K562 treated with DMSO at 1 percent for 12 hours (cell line): ENCODE measurements around the gene L1CAM. TPM values are rescaled to one million over a fixed set of nuclear protein-coding genes. Genes with fewer than 3 reads are reported as not detected.

ENCODE experiments used
- total RNA-seq: library from RNA; unstranded; fragments of 300-600 nt; gene quantifications from 2 replicates; pipeline ENCODE4 v1.2.3, GENCODE V29; 2022; ENCODE audit not compliant: insufficient read depth

Gene L1CAM, protein sequence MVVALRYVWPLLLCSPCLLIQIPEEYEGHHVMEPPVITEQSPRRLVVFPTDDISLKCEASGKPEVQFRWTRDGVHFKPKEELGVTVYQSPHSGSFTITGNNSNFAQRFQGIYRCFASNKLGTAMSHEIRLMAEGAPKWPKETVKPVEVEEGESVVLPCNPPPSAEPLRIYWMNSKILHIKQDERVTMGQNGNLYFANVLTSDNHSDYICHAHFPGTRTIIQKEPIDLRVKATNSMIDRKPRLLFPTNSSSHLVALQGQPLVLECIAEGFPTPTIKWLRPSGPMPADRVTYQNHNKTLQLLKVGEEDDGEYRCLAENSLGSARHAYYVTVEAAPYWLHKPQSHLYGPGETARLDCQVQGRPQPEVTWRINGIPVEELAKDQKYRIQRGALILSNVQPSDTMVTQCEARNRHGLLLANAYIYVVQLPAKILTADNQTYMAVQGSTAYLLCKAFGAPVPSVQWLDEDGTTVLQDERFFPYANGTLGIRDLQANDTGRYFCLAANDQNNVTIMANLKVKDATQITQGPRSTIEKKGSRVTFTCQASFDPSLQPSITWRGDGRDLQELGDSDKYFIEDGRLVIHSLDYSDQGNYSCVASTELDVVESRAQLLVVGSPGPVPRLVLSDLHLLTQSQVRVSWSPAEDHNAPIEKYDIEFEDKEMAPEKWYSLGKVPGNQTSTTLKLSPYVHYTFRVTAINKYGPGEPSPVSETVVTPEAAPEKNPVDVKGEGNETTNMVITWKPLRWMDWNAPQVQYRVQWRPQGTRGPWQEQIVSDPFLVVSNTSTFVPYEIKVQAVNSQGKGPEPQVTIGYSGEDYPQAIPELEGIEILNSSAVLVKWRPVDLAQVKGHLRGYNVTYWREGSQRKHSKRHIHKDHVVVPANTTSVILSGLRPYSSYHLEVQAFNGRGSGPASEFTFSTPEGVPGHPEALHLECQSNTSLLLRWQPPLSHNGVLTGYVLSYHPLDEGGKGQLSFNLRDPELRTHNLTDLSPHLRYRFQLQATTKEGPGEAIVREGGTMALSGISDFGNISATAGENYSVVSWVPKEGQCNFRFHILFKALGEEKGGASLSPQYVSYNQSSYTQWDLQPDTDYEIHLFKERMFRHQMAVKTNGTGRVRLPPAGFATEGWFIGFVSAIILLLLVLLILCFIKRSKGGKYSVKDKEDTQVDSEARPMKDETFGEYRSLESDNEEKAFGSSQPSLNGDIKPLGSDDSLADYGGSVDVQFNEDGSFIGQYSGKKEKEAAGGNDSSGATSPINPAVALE
- total RNA-seq: 0.41 TPM in 1 of 2 replicates, not detected in the other

GRCh38 chrX:153885968-153886903, at the start of gene L1CAM:
TSS of gene L1CAM (minus strand) at chrX:153886173. CDS start at chrX:153875836, 10,337 bp downstream.

DNA sequence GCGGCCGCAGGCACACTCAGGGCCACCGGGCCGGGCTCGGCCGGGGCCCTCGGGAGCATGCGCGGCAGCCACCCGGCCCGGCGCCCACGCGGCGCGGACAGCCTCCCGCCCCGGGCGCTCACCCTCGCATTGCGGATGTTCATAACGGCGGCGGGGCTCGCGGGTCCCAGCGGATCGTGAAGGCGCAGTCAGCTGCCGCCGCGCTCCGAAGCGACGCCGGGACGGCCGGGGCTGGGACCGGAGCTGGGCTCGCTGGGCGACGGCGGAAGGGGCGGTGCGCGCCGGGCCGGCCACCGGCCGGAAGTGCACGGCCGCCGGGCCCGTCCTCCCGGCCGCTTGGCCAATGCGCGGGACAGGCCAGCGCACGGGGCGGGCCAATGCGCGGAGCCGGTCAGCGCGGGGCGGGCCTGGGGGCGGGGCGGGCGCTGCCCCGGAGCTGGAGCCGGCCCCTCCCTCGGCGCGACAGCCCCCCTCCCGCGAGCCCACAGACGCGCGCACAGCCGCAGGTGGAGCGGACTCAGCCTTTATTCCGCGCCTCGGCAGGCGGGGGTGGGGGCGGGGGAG, 48.9 kb upstream of the L1CAM start, which contains the start of gene NAA10:
TSS of gene NAA10 (minus strand) at position 276 of the 564 bp plus-strand sequence. CDS start at position 143, 133 bp downstream.

GRCh38 chrX:153925739-153926551, 40.0 kb upstream of the L1CAM start, which contains the start of gene ARHGAP4:
TSS of gene ARHGAP4 (minus strand) at chrX:153926264. CDS start at chrX:153926202, 62 bp downstream.

DNA sequence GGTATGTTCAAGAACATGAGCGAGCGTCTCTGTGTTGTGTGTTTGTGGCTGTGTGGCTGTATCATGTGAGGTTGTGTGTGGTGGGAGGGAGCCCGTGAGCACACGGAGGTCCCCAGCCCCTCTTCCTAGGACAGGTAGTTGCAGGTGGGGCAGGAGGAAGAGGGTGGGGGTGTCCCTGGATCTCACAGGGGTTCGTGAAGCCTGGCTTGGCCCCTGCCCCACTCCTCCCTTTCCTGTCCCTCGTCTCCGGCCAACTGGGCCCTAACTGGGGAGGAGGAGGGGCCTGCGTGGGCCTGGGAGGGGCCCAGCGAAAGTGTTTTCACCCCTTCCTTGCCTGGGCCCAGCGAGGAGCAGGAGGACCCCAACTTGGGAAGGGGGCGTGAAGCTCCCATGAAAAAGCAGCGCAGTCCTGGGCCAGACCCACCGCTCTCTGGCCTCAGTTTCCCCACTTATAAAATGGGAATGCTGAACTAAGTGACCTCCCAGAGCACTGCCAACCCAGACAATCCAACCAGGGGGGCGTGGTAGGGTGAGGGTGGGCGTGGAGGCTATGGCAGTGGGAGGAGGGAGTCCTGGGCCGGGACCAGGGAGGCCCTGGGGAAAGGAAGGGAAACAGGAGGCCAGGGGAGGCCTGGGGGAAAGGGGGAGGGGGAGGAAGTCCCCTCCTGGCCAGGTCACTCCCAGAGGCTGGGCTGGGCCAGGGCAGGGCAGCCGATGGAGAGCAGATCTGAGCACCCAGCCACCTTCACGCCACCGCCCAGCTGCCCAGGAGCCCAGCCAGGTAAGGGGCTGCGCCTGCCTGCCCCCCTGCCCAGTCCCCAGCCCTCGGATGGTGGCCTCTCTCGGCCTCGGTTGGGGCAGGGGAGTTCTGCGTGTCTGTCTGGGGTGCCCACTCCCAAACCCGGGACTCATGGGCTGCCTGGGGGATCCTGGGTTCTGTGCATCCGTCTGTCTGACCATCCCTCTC, 18.3 kb upstream of the L1CAM start, which contains the start of gene AVPR2:
TSS of gene AVPR2 (plus strand) at position 683 of the 967 bp plus-strand sequence. CDS start 473 bp downstream, outside the sequence.

GRCh38 chrX:153829799-153830639, 56.0 kb downstream of the L1CAM start, which contains the start of gene PDZD4:
TSS of gene PDZD4 (minus strand) at chrX:153830544. CDS start at chrX:153830298, 246 bp downstream.

Other genes with a start within 250 kb of the L1CAM start
- gene DUSP9, start 239.0 kb downstream of the L1CAM start, total RNA-seq: 2.4 and 2.9 TPM in 2 replicates
- gene PNCK, start 212.4 kb downstream of the L1CAM start, total RNA-seq: 2.1 and 4.4 TPM in 2 replicates
- gene SLC6A8, start 198.2 kb downstream of the L1CAM start, total RNA-seq: 21.3 and 43.0 TPM in 2 replicates
- 188 and 202 TPM in 2 replicates for gene BCAP31, start 161.8 kb downstream of the L1CAM start, total RNA-seq
- gene ABCD1, start 161.3 kb downstream of the L1CAM start, total RNA-seq: 21.1 and 38.3 TPM in 2 replicates
- not detected in 2 replicates for gene PLXNB3, start 121.9 kb downstream of the L1CAM start, total RNA-seq
- gene SRPK3, start 105.1 kb downstream of the L1CAM start, total RNA-seq: 0.15 TPM in 1 of 2 replicates, not detected in the other
- 63.6 and 66.3 TPM in 2 replicates for gene IDH3G, start 91.8 kb downstream of the L1CAM start, total RNA-seq
- gene SSR4, start 91.5 kb downstream of the L1CAM start, total RNA-seq: 679 and 1,009 TPM in 2 replicates
- gene PDZD4, start 55.6 kb downstream of the L1CAM start, total RNA-seq: not detected in 2 replicates
- gene AVPR2, start 18.5 kb upstream of the L1CAM start, total RNA-seq: 1.4 TPM in 1 of 2 replicates, not detected in the other
- gene ARHGAP4, start 40.1 kb upstream of the L1CAM start, total RNA-seq: 85.9 and 86.3 TPM in 2 replicates
- 121 and 143 TPM in 2 replicates for gene NAA10, start 48.9 kb upstream of the L1CAM start, total RNA-seq
- gene RENBP, start 58.5 kb upstream of the L1CAM start, total RNA-seq: 46.5 and 56.6 TPM in 2 replicates
- 24.2 and 60.4 TPM in 2 replicates for gene HCFC1, start 85.6 kb upstream of the L1CAM start, total RNA-seq
- gene TMEM187, start 86.6 kb upstream of the L1CAM start, total RNA-seq: 17.7 and 25.1 TPM in 2 replicates
- gene IRAK1, start 133.7 kb upstream of the L1CAM start, total RNA-seq: 84.6 and 134 TPM in 2 replicates
- 25.0 and 39.4 TPM in 2 replicates for gene MECP2, start 211.5 kb upstream of the L1CAM start, total RNA-seq